Measurements from ENCODE around the gene KRTAP16-1.
"Not testable (repeated sequence)": the region's sequence is repeated elsewhere in the genome, so short reads cannot be mapped to it uniquely, and the experiment has no call there.

The KRTAP16-1 gene

DNA sequence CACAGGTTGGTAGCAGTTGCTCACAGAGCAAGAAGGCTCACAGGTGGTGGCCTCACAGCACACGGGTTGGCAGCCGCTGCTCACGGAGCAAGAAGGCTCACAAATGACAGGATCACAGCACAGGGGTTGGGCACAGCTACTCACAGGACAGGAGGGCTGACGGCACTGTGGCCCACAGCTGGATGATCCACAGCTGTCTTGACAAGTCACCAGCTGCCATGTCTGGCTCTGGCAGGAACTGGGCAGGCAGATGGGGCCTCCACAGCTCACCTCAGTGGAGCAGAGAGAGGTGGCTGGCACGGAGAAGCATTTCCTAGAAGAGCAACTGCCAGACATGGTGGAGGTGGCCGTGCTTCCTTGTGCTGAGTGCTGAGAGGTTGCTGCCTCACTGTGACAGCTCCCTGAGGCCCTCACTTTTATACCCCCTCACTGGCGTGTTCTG, at the start of gene KRTAP16-1:
KRTAP16-1 (minus strand) TSS at position 392 of the 442 bp plus-strand sequence; CDS start at position 336, 56 bp downstream.
- DNase-seq (ENCODE audit: low read depth) = peak; percentile 16

DNA sequence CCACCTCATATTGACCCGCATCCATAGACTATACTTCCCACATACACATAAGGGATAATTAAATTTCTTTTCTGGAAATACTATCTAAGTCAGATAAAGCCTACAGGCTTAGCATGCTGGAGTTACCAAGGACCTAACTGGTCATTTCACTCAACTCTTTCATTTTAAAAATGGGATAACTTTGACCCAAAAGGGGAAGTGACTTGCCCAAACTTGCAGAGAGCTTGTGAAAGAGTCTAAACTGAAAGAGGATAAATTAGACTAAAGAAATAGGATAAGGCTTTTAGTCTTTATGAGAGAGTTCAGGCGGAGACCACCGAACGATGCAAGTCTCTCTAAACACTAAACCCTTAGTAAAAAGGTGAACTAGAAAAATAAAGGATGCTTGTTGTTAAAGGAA, 45.4 kb upstream of the KRTAP16-1 start:
- no peak for DNase-seq (ENCODE audit: low read depth)

DNA sequence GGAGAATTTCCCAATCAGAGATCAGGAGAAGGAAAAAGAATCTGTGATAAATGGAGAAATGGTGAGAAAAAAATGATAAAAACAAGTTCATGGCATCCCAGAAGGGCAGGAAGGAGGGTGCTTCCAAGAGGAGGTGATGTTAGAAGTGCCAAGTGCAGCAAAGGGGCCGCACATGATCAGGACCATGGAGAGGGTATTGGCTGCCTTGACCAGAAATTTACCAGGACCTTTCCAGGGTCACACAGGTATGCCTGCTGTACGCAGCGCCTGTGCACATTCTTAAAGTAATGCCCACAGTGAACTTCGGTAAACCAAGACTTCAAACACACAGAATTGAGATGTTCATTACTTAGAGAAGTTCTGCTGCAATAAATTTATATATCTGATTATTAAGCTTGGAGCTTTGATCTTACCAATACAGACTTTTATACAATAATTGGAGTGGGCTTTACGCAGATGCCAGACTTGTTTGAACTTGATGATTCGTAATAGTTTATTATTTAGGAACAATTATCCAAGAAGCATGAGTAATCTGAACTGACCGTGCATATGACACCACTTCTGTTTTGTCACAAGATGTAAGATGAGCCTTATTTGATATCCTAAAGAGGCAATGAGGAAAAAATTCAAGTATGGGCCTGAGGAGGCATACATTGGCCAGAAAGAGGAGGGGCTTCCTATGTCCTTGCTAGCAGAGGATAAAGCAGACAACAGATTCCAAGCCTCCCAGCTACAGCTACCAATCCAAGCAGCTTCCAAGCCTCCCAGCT, 43.7 kb upstream of the KRTAP16-1 start:
- DNase-seq (ENCODE audit: low read depth) = no peak

- DNase-seq (ENCODE audit: low read depth) = no peak
Observed at GRCh38 chr17:41351177-41351576, 42.1 kb upstream of the KRTAP16-1 start.

GRCh38 chr17:41350381-41350878, 41.3 kb upstream of the KRTAP16-1 start, which contains the start of gene KRT33A:
Gene KRT33A (minus strand): TSS chr17:41350828. CDS start chr17:41350767, 61 bp downstream.
- DNase-seq (ENCODE audit: low read depth) = not testable (repeated sequence)

GRCh38 chr17:41347869-41348760, 39.0 kb upstream of the KRTAP16-1 start:
- DNase-seq (ENCODE audit: low read depth) = no peak

- not testable (repeated sequence) for DNase-seq (ENCODE audit: low read depth)
Observed at GRCh38 chr17:41346421-41346820, 37.3 kb upstream of the KRTAP16-1 start.

DNA sequence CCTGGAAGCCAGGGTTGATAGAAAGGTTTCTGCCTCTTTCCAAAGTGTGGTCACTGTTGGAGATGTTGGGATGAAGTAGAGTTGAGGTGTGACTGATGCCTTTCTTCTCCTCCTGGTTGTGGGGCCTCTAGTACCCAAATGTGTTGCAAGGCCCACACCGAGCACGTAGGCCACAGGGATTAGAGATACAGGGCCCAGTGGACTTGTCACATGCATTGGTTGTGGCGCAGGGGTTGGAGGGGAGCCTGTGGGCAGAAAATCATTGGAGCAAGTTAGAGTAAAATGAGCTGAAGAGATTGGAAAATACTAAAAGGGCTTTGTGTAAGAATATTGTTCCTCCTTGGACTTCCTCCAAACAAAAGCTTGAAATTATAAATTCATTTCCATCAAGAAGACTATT, 36.9 kb upstream of the KRTAP16-1 start:
- no peak for DNase-seq (ENCODE audit: low read depth)

GRCh38 chr17:41343029-41343428, 33.9 kb upstream of the KRTAP16-1 start:
- no peak for DNase-seq (ENCODE audit: low read depth)

DNA sequence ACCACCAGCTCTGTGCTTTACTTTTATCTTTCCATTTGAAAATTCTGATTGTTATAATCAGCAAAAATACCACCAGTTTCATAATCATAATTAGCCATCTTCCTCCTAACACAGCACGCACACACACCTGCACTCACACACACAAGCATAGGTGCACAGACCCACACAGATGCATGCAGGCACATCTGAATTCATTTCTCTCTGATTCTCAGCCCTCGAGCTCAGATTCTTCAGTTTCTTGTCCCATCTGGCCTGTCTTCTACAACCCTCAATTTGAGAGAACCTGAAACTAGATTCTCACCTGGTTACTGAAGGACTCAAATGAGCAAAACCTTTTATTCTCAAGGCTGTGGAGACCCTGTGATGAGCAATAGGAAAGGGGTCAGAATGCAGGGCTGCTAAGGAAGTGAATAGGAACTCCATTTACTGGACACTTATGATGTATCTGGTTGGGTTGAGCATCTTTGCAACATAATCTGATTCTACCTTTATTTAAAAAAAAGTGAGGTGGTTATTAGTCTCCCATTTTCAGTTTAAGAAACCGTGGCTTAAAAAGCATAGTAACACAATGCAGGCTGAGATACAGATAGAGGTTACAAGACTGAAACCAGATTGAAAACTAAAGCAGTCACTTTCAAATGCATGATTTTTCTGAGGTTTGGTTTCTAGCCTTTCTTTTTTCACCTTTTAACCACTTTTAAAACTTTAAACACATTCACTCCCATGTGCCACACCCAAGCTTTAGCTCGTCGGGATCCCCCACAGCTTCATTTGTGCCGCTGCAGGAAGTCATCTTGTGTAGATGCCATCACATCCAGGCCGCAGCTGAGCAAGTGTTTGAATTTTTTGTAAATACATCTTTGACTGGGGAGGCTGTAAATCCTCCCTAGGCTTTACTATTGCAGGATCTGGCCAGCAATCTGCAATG, 32.1 kb upstream of the KRTAP16-1 start:
- no peak for DNase-seq (ENCODE audit: low read depth)

DNA sequence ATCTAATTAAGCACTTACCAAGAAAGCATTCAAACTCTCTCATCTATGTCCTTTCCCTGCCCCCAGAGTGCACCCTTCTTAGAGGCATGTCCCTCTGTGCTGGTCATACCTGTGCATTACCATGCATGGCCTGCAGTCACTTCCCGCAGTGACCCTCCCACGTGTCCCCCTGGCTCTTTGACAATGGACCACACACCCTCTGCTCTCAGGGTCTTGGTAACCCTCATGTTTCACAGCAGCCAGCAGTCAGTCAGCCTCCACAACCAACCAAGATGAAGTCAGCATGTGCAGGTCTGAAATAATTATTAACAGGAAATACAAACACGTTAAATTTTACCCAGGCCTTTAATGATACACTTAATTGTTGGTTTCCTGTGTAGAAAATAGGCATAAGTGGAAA, 31.4 kb upstream of the KRTAP16-1 start:
- no peak for DNase-seq (ENCODE audit: low read depth)

GRCh38 chr17:41339571-41340172, 30.6 kb upstream of the KRTAP16-1 start:
- no peak for DNase-seq (ENCODE audit: low read depth)

DNA sequence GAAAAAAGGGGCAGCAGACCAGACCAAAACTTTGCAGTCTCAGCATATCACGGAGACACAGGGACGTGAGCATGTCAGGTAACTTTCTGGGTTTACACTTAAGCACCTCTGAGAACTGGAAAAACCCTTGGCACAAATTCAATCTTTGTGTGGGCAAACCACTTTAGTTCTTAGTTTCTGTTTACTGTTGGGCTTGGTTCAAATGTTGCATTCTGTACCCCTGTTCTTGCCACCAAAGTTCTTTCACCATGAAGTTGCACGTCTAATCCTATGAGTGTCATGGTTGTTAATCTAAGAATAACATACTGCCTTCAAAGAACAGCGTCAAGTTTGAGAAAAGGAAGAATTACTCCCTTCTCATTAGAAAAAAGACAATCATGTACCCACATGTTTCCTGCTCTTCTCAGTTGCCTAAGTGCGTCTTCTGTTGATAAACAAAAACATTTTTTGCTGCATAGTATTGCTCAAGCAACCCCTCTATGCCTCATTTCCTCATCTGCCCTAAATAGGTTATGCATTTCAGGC, 29.9 kb upstream of the KRTAP16-1 start:
- DNase-seq (ENCODE audit: low read depth) = no peak

DNA sequence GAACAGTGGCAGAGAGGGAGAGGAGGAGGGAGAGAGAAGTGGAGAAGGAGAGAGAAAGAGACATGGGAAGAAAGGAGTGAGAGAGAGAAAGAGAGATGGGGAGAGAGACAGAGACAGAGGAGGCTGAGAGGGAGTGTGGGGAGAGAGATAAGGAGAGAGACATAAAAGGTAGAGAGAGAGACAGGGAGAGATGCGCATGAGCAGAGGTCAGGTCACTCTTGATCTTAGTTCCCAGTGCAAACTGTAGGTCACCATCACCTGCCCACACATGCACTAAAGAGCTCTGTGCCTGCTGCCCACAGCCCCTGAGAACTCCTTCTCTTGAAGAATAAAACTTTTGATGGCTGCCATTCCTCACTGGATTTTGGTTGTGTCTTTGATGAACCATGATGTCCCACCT, 26.6 kb upstream of the KRTAP16-1 start:
- DNase-seq (ENCODE audit: low read depth) = no peak

- DNase-seq (ENCODE audit: low read depth) = no peak
Observed at GRCh38 chr17:41334385-41335305, 25.5 kb upstream of the KRTAP16-1 start.

DNA sequence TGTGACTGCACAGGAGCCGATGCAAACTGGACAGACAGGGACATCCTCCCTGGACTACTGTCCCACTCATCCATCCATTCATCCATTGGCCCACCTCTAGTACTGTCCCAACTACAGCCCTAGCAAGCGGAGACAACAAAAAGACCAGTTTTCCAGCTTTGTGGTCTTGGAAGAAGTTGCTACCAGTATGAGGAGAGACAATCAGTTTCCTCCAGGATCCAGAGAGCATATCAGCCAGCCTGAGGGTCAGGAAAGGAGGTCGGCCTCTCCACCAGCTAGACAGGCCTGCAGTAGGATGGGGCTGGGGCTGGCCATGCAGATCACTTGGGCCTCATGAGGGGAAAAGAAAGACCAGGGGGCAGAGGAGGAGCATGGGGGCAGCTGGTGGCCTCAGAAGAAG, 24.7 kb upstream of the KRTAP16-1 start:
- no peak for DNase-seq (ENCODE audit: low read depth)

DNA sequence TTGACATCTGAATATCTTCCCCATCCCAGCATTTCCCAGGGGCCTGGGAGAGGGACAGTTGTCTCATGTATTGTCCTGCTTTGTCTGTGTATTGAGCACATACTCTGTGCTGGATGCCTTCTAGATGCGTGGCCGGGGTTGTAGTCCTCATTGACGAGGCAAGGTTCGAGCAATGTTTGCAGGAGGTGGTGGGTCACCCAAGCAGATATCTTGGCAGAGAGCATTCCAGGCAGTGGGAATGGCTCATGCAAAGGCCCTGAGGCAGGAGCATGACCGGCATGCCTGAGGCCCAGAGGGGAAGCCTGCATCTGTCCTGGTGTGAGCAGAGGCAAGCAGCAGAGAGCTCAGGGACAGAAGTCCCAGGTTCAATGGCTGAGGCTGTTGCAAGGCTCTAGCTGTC, 24.0 kb upstream of the KRTAP16-1 start:
- no peak for DNase-seq (ENCODE audit: low read depth)

DNA sequence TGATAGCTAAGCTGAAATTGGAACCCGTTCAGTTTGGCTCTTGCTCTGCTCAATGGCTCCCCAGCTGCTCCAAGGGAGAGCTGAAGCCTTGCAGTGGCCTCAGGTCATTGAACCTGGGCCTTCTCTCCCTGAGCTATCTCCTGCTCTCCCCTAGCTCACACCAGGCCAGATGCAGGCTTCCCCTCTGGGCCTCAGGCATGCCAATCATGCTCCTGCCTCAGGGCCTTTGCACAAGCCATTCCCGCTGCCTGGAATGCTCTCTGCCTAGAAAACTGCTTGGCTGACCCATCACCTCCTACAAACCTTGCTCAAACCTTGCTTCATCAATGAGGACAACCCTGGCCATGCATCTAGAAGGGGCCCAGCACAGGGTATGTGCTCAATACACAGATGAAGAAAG, 23.1 kb upstream of the KRTAP16-1 start:
- DNase-seq (ENCODE audit: low read depth) = no peak

GRCh38 chr17:41331606-41332005, 22.5 kb upstream of the KRTAP16-1 start:
- DNase-seq (ENCODE audit: low read depth) = no peak

Measured in activated T-helper 9 cell treated with anti-CD3 and anti-CD28 coated beads, Interleukin-2, amount 50 U/mL, for 16 hours (primary cell).